Esophagus (tissue), 2 donors: ENCODE measurements around the gene SPNS1. TPM values are rescaled to one million over a fixed set of nuclear protein-coding genes. Genes with fewer than 3 reads are reported as not detected.

ENCODE experiments used
- H3K27ac ChIP-seq, 2 donors: one replicate each; pipeline ENCODE4 v1.5.1; 2013; ENCODE audit warnings: low read depth in 2 of 2, mild to moderate bottlenecking in 2 of 2, inconsistent platforms in 1 of 2, low read length in 1 of 2, moderate library complexity in 1 of 2
- H3K27me3 ChIP-seq, 2 donors: one replicate each; pipeline ENCODE4 v1.6.1; 2013; ENCODE audit warnings: low read length in 2 of 2, control low read depth in 1 of 2, mild to moderate bottlenecking in 1 of 2; ENCODE audit not compliant: insufficient read depth in 2 of 2, control insufficient read depth in 1 of 2
- H3K36me3 ChIP-seq, 2 donors: one replicate each; pipeline ENCODE4 v1.6.1; 2013; ENCODE audit warnings: low read length in 1 of 2; ENCODE audit not compliant: control insufficient read depth in 2 of 2, insufficient read depth in 2 of 2
- H3K4me1 ChIP-seq, 2 donors: one replicate each; pipeline ENCODE4 v1.6.1; 2013; ENCODE audit warnings: low read length in 1 of 2; ENCODE audit not compliant: control insufficient read depth in 2 of 2, insufficient read depth in 2 of 2
- H3K4me3 ChIP-seq, 2 donors: one replicate each; pipeline ENCODE4 v1.5.1; 2013; ENCODE audit warnings: low read length in 2 of 2, mild to moderate bottlenecking in 2 of 2, low read depth in 1 of 2, moderate library complexity in 1 of 2
- H3K9me3 ChIP-seq, 2 donors: one replicate each; pipeline ENCODE4 v1.6.1; 2013; ENCODE audit warnings: mild to moderate bottlenecking in 2 of 2, low read depth in 1 of 2, low read length in 1 of 2, moderate library complexity in 1 of 2; ENCODE audit not compliant: control insufficient read depth in 2 of 2, insufficient read depth in 1 of 2
- WGBS, 2 donors: extraction: QIAGEN DNeasy Blood & Tissue Kit; methylation state at CpG; one replicate each; pipeline ENCODE4 v1.1.7; 2013; 5-methylcytosine and 5-hydroxymethylcytosine counted together
- polyA plus RNA-seq, 2 donors: library from polyadenylated mRNA; stranded (reverse); fragments of 200-250 nt; gene quantifications; one replicate each; pipeline ENCODE4 v1.2.3, GENCODE V29; 2013
- donor health status: healthy with polysubstance abuse.
- donor health status: Bipolar disorder and iron deficiency.

Gene SPNS1
- polyA plus RNA-seq, 2 donors = 22.2 to 24.6 TPM

GRCh38 chr16:29030086-29030840 lies 55.7 kb downstream of the SPNS1 start:
- WGBS, 2 donors = 72% methylated on average over 8 of the region's 8 CpGs
- Histone ChIP-seq H3K27me3 (no peaks in the 10 kb centered on the region), H3K36me3 (no peaks in the 10 kb centered on the region), H3K4me3 (no peak overlapping the region), H3K9me3 (no peaks in the 10 kb centered on the region), H3K27ac (no peak overlapping the region), H3K4me1 (no peaks in the 10 kb centered on the region)

Other genes starting within 250 kb of the SPNS1 start
- under 1 TPM; 0.14 to 0.79 TPM for gene NPIPB9, start 223.0 kb upstream of the SPNS1 start, polyA plus RNA-seq
- 10 to 100 TPM; 37.9 to 82.1 TPM for gene ATXN2L, start 151.8 kb upstream of the SPNS1 start, polyA plus RNA-seq
- gene TUFM, start 128.4 kb upstream of the SPNS1 start, polyA plus RNA-seq = 100 to 1,000 TPM; 175 to 188 TPM
- gene SH2B1, start 110.9 kb upstream of the SPNS1 start, polyA plus RNA-seq = 10 to 100 TPM; 19.9 to 42.7 TPM
- gene ATP2A1, start 96.3 kb upstream of the SPNS1 start, polyA plus RNA-seq = under 1 TPM; 0.25 to 0.69 TPM
- gene RABEP2, start 49.5 kb upstream of the SPNS1 start, polyA plus RNA-seq = 10 to 100 TPM; 23.5 to 46.9 TPM
- under 1 TPM; 0.22 to 0.41 TPM for gene CD19, start 42.8 kb upstream of the SPNS1 start, polyA plus RNA-seq
- 10 to 100 TPM; 19.1 to 28.3 TPM for gene NFATC2IP, start 23.8 kb upstream of the SPNS1 start, polyA plus RNA-seq
- gene LAT, start 10.3 kb downstream of the SPNS1 start, polyA plus RNA-seq = 10 to 100 TPM in 1 of 2 donors, 1 to 10 TPM in 1; 7.4 to 13.6 TPM